ACC112 (cell line): Measurements from ENCODE around the gene PLXNA2.

Source experiments
- H2AFZ ChIP-seq: fragments of 200-600 bp; sonication (generic); one replicate; pipeline ENCODE4 v1.6.0; 2017; ENCODE audit warnings: antibody characterized with exemption, low read length; ENCODE audit not compliant: unreplicated experiment
- H3K27ac ChIP-seq: fragments of 200-600 bp; sonication (generic); 2 replicates; pipeline ENCODE4 v1.5.1; 2014; ENCODE audit warnings: low read depth, mild to moderate bottlenecking, antibody characterized with exemption, low read length, moderate library complexity
- H3K27me3 ChIP-seq: fragments of 200-600 bp; sonication (generic); 2 replicates; pipeline ENCODE4 v1.6.1; 2014; ENCODE audit warnings: mild to moderate bottlenecking, antibody characterized with exemption, low read length, moderate library complexity, mixed read lengths; ENCODE audit not compliant: insufficient read depth
- H3K36me3 ChIP-seq: fragments of 200-600 bp; sonication (generic); 2 replicates; pipeline ENCODE4 v1.6.1; 2016; ENCODE audit warnings: mild to moderate bottlenecking, antibody characterized with exemption, low read length, moderate library complexity, mixed read lengths; ENCODE audit not compliant: insufficient read depth
- H3K4me1 ChIP-seq: fragments of 200-600 bp; sonication (generic); one replicate; pipeline ENCODE4 v1.6.1; 2016; ENCODE audit warnings: low read length, mixed read lengths; ENCODE audit not compliant: insufficient read depth, unreplicated experiment, control insufficient read depth
- H3K4me3 ChIP-seq: fragments of 200-600 bp; sonication (generic); 2 replicates; pipeline ENCODE4 v1.5.1; 2014; ENCODE audit warnings: mild to moderate bottlenecking, low read depth, low read length
- H3K79me2 ChIP-seq: fragments of 200-600 bp; sonication (generic); one replicate; pipeline ENCODE4 v1.6.0; 2016; ENCODE audit warnings: low read length; ENCODE audit not compliant: control insufficient read depth, unreplicated experiment, insufficient read depth

PLXNA2 gene

DNA sequence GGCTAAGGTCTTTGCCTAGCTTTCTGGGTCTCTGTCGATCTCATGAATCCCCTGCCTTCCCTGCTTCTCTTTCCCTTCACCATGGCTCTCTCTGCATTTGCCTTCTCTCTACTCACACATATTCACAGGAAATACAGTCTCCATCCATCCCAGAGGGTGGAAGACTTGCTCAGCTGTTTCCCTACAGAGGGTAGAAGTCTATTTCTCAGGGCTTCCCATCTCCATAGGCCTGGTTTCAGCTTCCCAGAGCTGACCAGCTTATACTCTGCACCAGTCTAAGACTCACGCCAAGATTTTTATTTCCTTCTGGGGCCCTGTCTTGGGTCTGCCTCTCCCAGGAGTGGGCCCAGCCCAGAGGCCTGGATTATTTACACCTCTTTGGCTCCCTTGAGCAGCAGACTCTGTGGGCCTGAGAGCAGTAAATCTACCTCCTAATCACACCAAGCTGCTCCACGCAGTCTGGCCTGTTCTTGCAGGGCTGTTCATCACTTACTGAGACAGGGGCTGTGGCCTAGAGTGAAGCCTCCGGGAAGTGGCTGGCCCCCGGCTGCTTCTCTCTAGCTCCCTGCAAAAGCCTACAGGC is 102.5 kb downstream of the PLXNA2 start:
- Histone ChIP-seq H3K27me3 (no peaks in the 10 kb centered on the region), H3K4me3 (no peak overlapping the region), H3K79me2 (peaks cover 10% of the 10 kb centered on the region), H3K36me3 (no peaks in the 10 kb centered on the region; the same call in 1 of the 2 replicates), H3K4me1 (peaks cover 4% of the 10 kb centered on the region), H3K27ac (no peak overlapping the region), H2AFZ (no peak overlapping the region)

DNA sequence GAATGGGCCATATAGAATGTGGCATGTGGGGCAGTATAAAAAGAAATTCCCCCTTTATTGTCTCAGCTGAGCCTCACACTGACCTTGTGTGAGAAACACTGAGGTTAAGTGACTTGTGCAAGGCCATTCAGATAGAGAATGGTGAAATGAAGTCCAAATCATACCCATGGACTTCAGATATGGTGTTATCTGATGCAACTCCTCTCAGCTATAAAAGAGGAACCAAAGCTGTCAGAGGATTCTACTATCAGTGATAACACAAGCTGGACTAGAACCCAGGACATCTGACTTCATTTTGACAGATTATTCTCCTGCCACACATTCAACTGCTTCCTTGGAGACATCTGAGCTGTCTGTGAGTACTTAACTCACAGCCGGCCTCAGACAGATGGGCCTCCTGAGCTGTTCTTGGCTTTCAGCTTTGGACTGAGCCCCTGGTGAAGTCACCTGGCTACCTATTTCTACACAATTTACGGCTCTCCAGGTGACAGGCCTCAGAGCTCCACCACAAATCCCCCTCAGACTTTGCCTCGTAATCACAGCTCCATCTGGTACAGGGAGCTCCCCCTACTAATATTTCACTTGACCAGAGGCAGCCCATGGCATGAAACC is 104.6 kb downstream of the PLXNA2 start:
- no peaks in the 10 kb centered on the region for H3K27me3 ChIP-seq
- no peak overlapping the region for H3K27ac ChIP-seq

DNA sequence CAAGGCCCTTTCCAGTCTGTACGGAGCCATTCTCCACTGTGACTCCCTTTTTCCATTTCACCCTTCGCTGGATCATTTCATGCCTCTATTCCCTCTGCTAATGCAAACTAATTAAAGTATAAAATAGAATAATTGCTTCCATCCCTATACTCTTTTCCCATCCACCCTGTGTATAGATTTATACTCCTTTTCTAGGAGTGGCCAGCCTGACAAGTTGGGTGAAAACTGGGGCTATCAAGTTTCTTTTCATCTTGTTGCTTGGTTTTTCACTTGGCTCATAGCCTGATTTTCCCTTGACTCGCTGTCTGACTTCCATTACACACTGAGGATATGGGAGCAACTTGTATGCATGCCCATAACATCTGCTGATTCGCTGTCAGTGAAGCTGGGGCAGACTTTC is 107.0 kb downstream of the PLXNA2 start:
- Histone ChIP-seq H3K4me3 (no peak overlapping the region), H2AFZ (no peak overlapping the region), H3K27ac (no peak overlapping the region), H3K4me1 (peaks cover 7% of the 10 kb centered on the region), H3K27me3 (no peaks in the 10 kb centered on the region), H3K36me3 (no peaks in the 10 kb centered on the region), H3K79me2 (peaks cover 7% of the 10 kb centered on the region)

More for the DNA sequence above, 104.6 kb downstream of the PLXNA2 start:
- Histone ChIP-seq H3K36me3 (no peaks in the 10 kb centered on the region; the same call in 1 of the 2 replicates), H3K4me1 (peaks cover 8% of the 10 kb centered on the region), H2AFZ (no peak overlapping the region), H3K4me3 (no peak overlapping the region), H3K79me2 (peaks cover 4% of the 10 kb centered on the region)

DNA sequence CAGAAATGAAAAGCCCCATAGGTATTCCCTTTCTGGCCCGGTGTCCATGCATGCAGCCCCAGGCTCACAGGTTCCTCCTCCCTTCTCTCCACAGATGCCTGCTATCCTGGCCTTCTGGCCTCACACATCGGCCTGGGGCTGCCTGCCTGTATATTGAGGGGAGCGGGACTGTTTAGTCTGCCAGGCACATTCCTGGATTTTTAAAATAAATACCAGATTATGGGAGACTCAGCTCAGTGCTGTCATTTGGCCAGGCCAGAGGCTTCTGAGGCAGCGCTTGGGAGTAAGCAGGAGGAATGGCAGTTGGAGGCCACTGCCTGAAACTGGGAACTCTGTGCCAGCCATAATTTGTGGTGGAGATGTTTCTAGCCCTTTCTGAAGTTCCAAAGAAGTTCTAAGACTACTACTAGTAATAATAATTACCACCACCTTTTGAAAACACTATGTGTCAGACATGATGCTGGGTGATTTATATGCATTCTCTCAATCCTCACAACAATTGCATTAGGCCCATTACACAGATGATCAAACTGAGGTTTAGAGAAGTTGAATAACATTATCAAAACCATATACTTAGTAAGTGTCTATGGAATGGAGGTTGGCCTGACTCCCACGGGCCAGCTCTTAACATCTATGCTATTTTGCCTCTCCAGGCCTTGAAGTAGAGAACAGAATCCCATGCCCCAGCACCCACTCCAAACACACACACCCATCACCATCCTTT is 107.6 kb downstream of the PLXNA2 start:
- Histone ChIP-seq H2AFZ (no peak overlapping the region), H3K4me3 (no peak overlapping the region), H3K36me3 (no peaks in the 10 kb centered on the region), H3K79me2 (peaks cover 7% of the 10 kb centered on the region), H3K27me3 (no peaks in the 10 kb centered on the region), H3K27ac (no peak overlapping the region), H3K4me1 (peaks cover 7% of the 10 kb centered on the region)

DNA sequence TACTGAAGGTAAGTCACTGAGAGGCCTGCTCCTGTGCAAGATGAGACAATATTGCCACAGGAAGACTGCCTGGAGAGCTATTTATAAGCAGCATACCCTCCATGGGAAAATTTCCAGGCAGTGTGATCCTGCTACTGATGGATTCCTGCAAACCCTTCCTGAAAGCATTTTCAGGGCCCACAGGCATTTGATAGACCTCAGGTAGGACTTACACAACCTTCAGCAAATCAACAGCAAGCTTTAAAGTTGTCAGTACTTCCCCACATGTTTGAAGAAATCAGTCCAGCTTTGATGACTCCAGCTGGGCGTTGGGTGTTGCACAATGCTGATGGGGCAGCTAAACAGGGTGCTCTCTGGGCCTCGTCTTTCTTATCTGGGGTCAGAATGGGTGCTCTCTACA is 108.8 kb downstream of the PLXNA2 start:
- Histone ChIP-seq H2AFZ (no peak overlapping the region), H3K4me3 (no peak overlapping the region), H3K79me2 (peaks cover 7% of the 10 kb centered on the region), H3K4me1 (peaks cover 7% of the 10 kb centered on the region), H3K36me3 (no peaks in the 10 kb centered on the region), H3K27me3 (no peaks in the 10 kb centered on the region), H3K27ac (no peak overlapping the region)

DNA sequence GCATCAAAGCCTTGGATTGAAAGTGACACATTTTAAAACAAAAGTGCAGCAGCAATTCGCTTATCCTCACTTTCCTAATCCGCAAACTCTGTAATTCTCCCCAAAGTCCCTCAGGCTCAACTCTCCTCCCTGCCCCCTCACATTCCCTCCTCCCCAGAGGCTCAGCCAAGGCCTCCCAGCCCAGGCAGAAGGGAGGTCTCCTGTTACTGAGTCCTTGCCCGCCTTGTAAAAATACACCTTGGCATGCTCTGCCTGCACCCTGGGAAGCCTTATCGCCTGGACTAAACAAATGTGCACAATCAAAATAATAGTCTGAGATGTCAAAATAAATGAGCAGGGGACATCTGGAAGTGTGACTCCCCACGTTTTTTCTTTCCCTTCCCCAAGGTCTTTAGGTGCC is 109.7 kb downstream of the PLXNA2 start:
- Histone ChIP-seq H3K4me3 (no peak overlapping the region), H3K79me2 (peaks cover 7% of the 10 kb centered on the region), H3K36me3 (no peaks in the 10 kb centered on the region), H3K27me3 (no peaks in the 10 kb centered on the region), H3K27ac (no peak overlapping the region), H2AFZ (no peak overlapping the region), H3K4me1 (peaks cover 7% of the 10 kb centered on the region)

DNA sequence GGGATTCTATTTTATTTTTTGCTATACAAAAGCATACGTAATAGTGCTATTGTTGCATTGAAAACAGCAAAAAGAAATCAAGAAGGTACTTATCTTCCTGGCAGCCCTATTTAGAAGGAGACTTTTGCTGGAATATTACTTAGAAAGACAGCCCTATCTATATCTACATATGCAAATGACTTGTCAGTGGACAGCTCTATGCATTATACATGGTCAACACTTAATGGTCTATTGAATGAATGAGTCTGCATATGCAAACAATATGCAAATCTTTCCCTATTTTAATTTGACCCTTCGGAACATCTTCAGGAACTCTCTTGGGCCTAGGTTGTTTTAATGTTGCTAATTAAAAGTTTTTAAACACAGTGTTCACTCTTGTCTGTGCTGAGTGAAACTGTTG is 110.8 kb downstream of the PLXNA2 start:
- Histone ChIP-seq H3K27ac (no peak overlapping the region), H3K79me2 (peaks cover 11% of the 10 kb centered on the region), H3K4me3 (no peak overlapping the region), H2AFZ (no peak overlapping the region), H3K27me3 (no peaks in the 10 kb centered on the region), H3K36me3 (no peaks in the 10 kb centered on the region), H3K4me1 (peaks cover 7% of the 10 kb centered on the region)

DNA sequence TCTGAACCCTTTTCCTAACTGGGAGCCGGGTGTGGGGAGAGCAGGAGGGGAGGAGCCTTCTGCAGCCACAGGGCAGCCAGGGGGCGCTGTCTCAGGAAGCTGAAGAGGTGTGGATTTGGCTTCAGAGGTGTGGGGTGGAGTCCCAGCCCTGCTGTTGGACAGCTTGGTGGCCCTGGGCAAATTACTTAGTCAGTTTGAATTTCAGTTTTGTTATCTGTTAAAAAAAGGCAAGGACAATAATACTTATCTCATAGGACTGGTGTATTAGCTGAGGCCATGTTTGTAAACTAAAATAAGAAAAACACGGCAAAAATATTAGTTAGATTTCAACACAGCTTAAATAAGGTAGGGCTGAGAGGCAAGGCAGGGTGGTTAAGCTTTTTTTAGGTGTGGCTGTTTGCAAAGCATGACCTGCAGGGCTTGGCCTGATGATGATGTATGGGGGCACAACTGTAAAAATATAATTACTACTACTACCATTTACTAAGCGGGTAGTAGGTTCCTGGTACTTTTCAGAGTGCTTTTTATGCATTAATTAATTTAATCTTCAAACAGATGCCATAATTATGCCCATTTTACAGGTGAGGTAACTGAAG is 111.8 kb downstream of the PLXNA2 start:
- no peak overlapping the region for H3K27ac ChIP-seq
- H2AFZ ChIP-seq: no peak overlapping the region
- H3K4me3 ChIP-seq: no peak overlapping the region
- H3K36me3 ChIP-seq: no peaks in the 10 kb centered on the region
- H3K27me3 ChIP-seq: no peaks in the 10 kb centered on the region
- H3K79me2 ChIP-seq: peaks cover 16% of the 10 kb centered on the region
- peaks cover 7% of the 10 kb centered on the region for H3K4me1 ChIP-seq

DNA sequence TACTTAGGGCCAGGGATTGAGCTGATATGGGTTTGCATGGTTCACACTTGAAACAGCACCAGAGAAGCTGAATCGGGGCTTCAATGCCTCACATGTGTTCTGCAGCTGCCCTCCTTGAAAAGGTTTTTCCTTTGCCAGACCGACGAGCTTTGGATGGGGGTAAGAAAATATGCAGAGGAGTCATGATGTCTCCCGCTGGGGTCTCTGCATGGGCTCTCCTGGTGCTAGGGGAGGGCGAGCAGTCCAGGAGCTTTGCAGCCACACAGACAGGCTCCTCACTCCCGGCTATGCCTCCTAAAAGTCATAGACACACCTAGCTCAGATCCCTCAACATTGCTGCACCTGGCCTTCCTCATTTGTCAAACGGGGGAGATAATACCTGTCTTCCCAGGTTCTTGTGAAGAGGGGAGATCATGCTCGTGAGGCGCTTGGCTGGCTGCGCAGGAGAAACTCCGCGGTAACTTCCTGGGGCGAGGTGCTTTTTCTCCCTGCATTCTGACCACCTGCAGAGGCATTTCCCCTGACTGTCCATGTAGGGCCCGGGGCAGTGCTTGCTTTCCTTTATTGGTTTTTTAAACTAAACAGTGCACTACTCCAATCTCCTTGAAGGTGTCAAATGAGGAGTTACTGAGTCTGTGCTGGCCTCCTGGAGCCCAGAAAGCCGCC is 112.4 kb downstream of the PLXNA2 start:
- Histone ChIP-seq H3K4me1 (peaks cover 7% of the 10 kb centered on the region), H2AFZ (no peak overlapping the region), H3K36me3 (0 out of 2 replicates have a peak, but pooled peaks cover under 1% of the 10 kb centered on the region), H3K27me3 (no peaks in the 10 kb centered on the region), H3K79me2 (peaks cover 17% of the 10 kb centered on the region), H3K27ac (no peak overlapping the region), H3K4me3 (no peak overlapping the region)

DNA sequence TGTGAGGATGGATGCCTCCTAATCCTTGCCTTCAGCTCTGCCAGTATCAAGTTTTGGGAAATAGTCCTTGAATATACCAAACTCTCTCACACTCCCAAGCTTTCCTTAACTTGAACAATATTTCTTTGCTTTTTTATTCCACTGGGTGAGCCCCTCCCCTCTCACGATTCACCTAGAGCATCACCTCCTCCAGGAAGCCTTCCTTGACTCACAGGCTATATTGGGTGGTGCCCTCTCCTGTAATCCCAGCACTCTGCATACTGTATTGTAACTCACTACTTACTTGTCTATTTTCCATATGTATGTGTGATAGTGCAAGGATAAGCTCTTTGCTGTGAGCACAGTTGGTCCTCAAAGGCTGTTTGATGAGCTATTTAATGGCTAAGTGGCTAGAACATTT is 114.7 kb downstream of the PLXNA2 start:
- H3K27me3 ChIP-seq: no peaks in the 10 kb centered on the region
- peaks cover 15% of the 10 kb centered on the region for H3K79me2 ChIP-seq
- H3K4me1 ChIP-seq: peaks cover 3% of the 10 kb centered on the region
- H3K4me3 ChIP-seq: no peak overlapping the region
- H3K36me3 ChIP-seq: 0 out of 2 replicates have a peak, but pooled peaks cover 2% of the 10 kb centered on the region
- no peak overlapping the region for H3K27ac ChIP-seq
- no peak overlapping the region for H2AFZ ChIP-seq
